ENCODE data around the gene OTC.

Gene OTC

DNA sequence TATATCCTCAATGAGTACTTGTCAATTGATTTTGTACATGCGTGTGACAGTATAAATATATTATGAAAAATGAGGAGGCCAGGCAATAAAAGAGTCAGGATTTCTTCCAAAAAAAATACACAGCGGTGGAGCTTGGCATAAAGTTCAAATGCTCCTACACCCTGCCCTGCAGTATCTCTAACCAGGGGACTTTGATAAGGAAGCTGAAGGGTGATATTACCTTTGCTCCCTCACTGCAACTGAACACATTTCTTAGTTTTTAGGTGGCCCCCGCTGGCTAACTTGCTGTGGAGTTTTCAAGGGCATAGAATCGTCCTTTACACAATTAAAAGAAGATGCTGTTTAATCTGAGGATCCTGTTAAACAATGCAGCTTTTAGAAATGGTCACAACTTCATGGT, at the start of gene OTC:
Gene OTC (plus strand): TSS at position 243 of the 400 bp plus-strand sequence. CDS start 93 bp downstream, at position 336.
- no peak within 1 kb of the TSS for H3K4me3 ChIP-seq (ENCODE audit: low read length in 2 of 2)
- H3K36me3 ChIP-seq (ENCODE audit: control insufficient read depth in 2 of 2, insufficient read depth in 2 of 2, low read length in 2 of 2) = no peaks in the 10 kb centered on the region
- H3K9me3 ChIP-seq (ENCODE audit: control insufficient read depth in 2 of 2, low read length in 2 of 2) = no peaks in the 10 kb centered on the region
- no peak within 1 kb of the TSS for H3K27ac ChIP-seq (ENCODE audit: low read depth in 2 of 2, low read length in 2 of 2)
- H3K9ac ChIP-seq (ENCODE audit: low read depth in 1 of 2, low read length in 2 of 2) = no peak within 1 kb of the TSS
- H3K4me1 ChIP-seq (ENCODE audit: control insufficient read depth in 2 of 2, insufficient read depth in 2 of 2, low read length in 2 of 2) = no peaks in the 10 kb centered on the region
- peaks cover 0 to 3% of the 10 kb centered on the region in 2 donors for H3K27me3 ChIP-seq (ENCODE audit: control insufficient read depth in 2 of 2, insufficient read depth in 2 of 2, low read length in 2 of 2)

- no peak overlapping the region for H3K9ac ChIP-seq (ENCODE audit: low read depth in 1 of 2, low read length in 2 of 2)
- H3K9me3 ChIP-seq (ENCODE audit: control insufficient read depth in 2 of 2, low read length in 2 of 2) = no peaks in the 10 kb centered on the region
- H3K36me3 ChIP-seq (ENCODE audit: control insufficient read depth in 2 of 2, insufficient read depth in 2 of 2, low read length in 2 of 2) = no peaks in the 10 kb centered on the region
- H3K4me3 ChIP-seq (ENCODE audit: low read length in 2 of 2) = no peak overlapping the region
- H3K27me3 ChIP-seq (ENCODE audit: control insufficient read depth in 2 of 2, insufficient read depth in 2 of 2, low read length in 2 of 2) = no peaks in the 10 kb centered on the region
- H3K27ac ChIP-seq (ENCODE audit: low read depth in 2 of 2, low read length in 2 of 2) = no peak overlapping the region
- H3K4me1 ChIP-seq (ENCODE audit: control insufficient read depth in 2 of 2, insufficient read depth in 2 of 2, low read length in 2 of 2) = no peaks in the 10 kb centered on the region
Observed at GRCh38 chrX:38304010-38304409, 48.4 kb upstream of the OTC start.

- Histone ChIP-seq H3K9me3 (ENCODE audit: control insufficient read depth in 2 of 2, low read length in 2 of 2) (no peaks in the 10 kb centered on the region), H3K9ac (ENCODE audit: low read depth in 1 of 2, low read length in 2 of 2) (no peak overlapping the region), H3K27me3 (ENCODE audit: control insufficient read depth in 2 of 2, insufficient read depth in 2 of 2, low read length in 2 of 2) (no peaks in the 10 kb centered on the region), H3K27ac (ENCODE audit: low read depth in 2 of 2, low read length in 2 of 2) (no peak overlapping the region), H3K4me1 (ENCODE audit: control insufficient read depth in 2 of 2, insufficient read depth in 2 of 2, low read length in 2 of 2) (no peaks in the 10 kb centered on the region), H3K36me3 (ENCODE audit: control insufficient read depth in 2 of 2, insufficient read depth in 2 of 2, low read length in 2 of 2) (no peaks in the 10 kb centered on the region), H3K4me3 (ENCODE audit: low read length in 2 of 2) (no peak overlapping the region)
Observed at GRCh38 chrX:38305971-38306370, 46.4 kb upstream of the OTC start.

- Histone ChIP-seq H3K4me3 (ENCODE audit: low read length in 2 of 2) (no peak overlapping the region), H3K27me3 (ENCODE audit: control insufficient read depth in 2 of 2, insufficient read depth in 2 of 2, low read length in 2 of 2) (peaks cover 0 to 4% of the 10 kb centered on the region in 2 donors), H3K4me1 (ENCODE audit: control insufficient read depth in 2 of 2, insufficient read depth in 2 of 2, low read length in 2 of 2) (no peaks in the 10 kb centered on the region)
Observed at GRCh38 chrX:38311743-38312142, 40.7 kb upstream of the OTC start.

DNA sequence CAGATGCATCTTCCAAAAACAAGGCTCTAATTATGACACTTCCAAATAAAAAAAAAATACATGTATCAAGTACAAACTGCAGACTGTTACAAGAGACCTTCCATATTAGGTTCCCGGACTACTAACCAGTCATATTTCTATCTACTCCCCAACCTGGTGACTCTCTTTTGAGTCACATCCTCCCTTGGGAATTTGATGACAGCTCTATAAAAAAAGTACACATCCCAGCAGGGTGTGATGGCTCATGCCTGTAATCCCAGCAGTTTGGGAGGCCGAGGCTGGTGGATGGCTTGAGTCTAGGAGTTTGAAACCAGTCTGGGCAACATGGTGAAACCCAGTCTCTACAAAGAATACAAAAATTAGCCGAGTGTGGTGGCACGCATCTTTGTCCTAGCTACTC, 40.0 kb upstream of the OTC start:
- no peaks in the 10 kb centered on the region for H3K9me3 ChIP-seq (ENCODE audit: control insufficient read depth in 2 of 2, low read length in 2 of 2)
- no peak overlapping the region for H3K27ac ChIP-seq (ENCODE audit: low read depth in 2 of 2, low read length in 2 of 2)
- H3K27me3 ChIP-seq (ENCODE audit: control insufficient read depth in 2 of 2, insufficient read depth in 2 of 2, low read length in 2 of 2) = peaks cover 0 to 4% of the 10 kb centered on the region in 2 donors
- no peak overlapping the region for H3K9ac ChIP-seq (ENCODE audit: low read depth in 1 of 2, low read length in 2 of 2)
- no peaks in the 10 kb centered on the region for H3K4me1 ChIP-seq (ENCODE audit: control insufficient read depth in 2 of 2, insufficient read depth in 2 of 2, low read length in 2 of 2)
- H3K4me3 ChIP-seq (ENCODE audit: low read length in 2 of 2) = no peak overlapping the region
- H3K36me3 ChIP-seq (ENCODE audit: control insufficient read depth in 2 of 2, insufficient read depth in 2 of 2, low read length in 2 of 2) = peaks cover 2 to 3% of the 10 kb centered on the region in 2 donors

More at GRCh38 chrX:38311743-38312142, 40.7 kb upstream of the OTC start:
- no peak overlapping the region for H3K9ac ChIP-seq (ENCODE audit: low read depth in 1 of 2, low read length in 2 of 2)
- no peaks in the 10 kb centered on the region for H3K9me3 ChIP-seq (ENCODE audit: control insufficient read depth in 2 of 2, low read length in 2 of 2)
- peaks cover 2 to 3% of the 10 kb centered on the region in 2 donors for H3K36me3 ChIP-seq (ENCODE audit: control insufficient read depth in 2 of 2, insufficient read depth in 2 of 2, low read length in 2 of 2)
- H3K27ac ChIP-seq (ENCODE audit: low read depth in 2 of 2, low read length in 2 of 2) = no peak overlapping the region

- peaks cover 2 to 3% of the 10 kb centered on the region in 2 donors for H3K36me3 ChIP-seq (ENCODE audit: control insufficient read depth in 2 of 2, insufficient read depth in 2 of 2, low read length in 2 of 2)
- H3K9ac ChIP-seq (ENCODE audit: low read depth in 1 of 2, low read length in 2 of 2) = no peak overlapping the region
- no peaks in the 10 kb centered on the region for H3K4me1 ChIP-seq (ENCODE audit: control insufficient read depth in 2 of 2, insufficient read depth in 2 of 2, low read length in 2 of 2)
- no peaks in the 10 kb centered on the region for H3K9me3 ChIP-seq (ENCODE audit: control insufficient read depth in 2 of 2, low read length in 2 of 2)
- peaks cover 0 to 4% of the 10 kb centered on the region in 2 donors for H3K27me3 ChIP-seq (ENCODE audit: control insufficient read depth in 2 of 2, insufficient read depth in 2 of 2, low read length in 2 of 2)
- H3K27ac ChIP-seq (ENCODE audit: low read depth in 2 of 2, low read length in 2 of 2) = no peak overlapping the region
- no peak overlapping the region for H3K4me3 ChIP-seq (ENCODE audit: low read length in 2 of 2)
Observed at GRCh38 chrX:38313190-38313589, 39.2 kb upstream of the OTC start.

DNA sequence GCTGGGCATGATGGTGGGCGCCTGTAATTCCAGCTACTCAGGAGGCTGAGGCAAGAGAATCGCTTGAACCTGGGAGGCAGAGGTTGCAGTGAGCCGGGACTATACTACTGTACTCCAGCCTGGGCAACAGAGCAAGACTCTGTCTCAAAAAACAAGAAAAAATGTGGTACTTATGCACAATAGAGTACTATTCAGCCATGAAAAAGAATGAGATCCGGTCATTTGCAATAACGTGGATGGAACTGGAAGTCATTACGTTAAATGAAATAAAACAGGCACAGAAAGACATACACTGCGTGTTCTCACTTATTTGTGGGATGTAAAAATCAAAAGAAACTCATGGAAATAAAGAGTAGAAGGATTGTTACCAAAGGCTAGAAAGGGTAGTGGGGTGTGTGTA, 37.2 kb upstream of the OTC start:
- Histone ChIP-seq H3K4me3 (ENCODE audit: low read length in 2 of 2) (no peak overlapping the region), H3K36me3 (ENCODE audit: control insufficient read depth in 2 of 2, insufficient read depth in 2 of 2, low read length in 2 of 2) (peaks cover 2 to 3% of the 10 kb centered on the region in 2 donors), H3K9ac (ENCODE audit: low read depth in 1 of 2, low read length in 2 of 2) (no peak overlapping the region), H3K9me3 (ENCODE audit: control insufficient read depth in 2 of 2, low read length in 2 of 2) (no peaks in the 10 kb centered on the region), H3K27ac (ENCODE audit: low read depth in 2 of 2, low read length in 2 of 2) (no peak overlapping the region), H3K4me1 (ENCODE audit: control insufficient read depth in 2 of 2, insufficient read depth in 2 of 2, low read length in 2 of 2) (no peaks in the 10 kb centered on the region), H3K27me3 (ENCODE audit: control insufficient read depth in 2 of 2, insufficient read depth in 2 of 2, low read length in 2 of 2) (peaks cover 0 to 4% of the 10 kb centered on the region in 2 donors)

DNA sequence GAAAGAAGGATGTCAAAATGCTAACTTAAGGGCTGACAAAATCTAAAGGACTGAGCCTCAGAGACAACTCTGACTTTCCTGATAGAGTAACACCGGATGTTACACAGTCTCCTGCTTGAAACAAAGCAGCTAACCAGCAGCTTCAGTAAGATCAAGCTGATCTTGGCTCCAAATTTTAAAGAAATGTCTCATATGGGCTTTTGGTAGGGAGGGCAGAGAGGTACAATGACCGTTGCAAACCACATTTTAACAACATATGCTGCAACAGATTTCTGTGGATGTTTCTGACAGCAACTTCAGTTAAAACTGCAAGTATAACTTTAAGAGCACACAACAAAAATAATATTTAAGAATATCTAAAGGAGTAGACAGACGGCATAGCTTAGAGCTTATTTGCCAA, 34.2 kb upstream of the OTC start:
- H3K27ac ChIP-seq (ENCODE audit: low read depth in 2 of 2, low read length in 2 of 2) = no peak overlapping the region
- H3K36me3 ChIP-seq (ENCODE audit: control insufficient read depth in 2 of 2, insufficient read depth in 2 of 2, low read length in 2 of 2) = peaks cover 2 to 5% of the 10 kb centered on the region in 2 donors
- H3K4me3 ChIP-seq (ENCODE audit: low read length in 2 of 2) = no peak overlapping the region
- peaks cover 0 to 4% of the 10 kb centered on the region in 2 donors for H3K27me3 ChIP-seq (ENCODE audit: control insufficient read depth in 2 of 2, insufficient read depth in 2 of 2, low read length in 2 of 2)
- no peak overlapping the region for H3K9ac ChIP-seq (ENCODE audit: low read depth in 1 of 2, low read length in 2 of 2)
- no peaks in the 10 kb centered on the region for H3K9me3 ChIP-seq (ENCODE audit: control insufficient read depth in 2 of 2, low read length in 2 of 2)
- no peaks in the 10 kb centered on the region for H3K4me1 ChIP-seq (ENCODE audit: control insufficient read depth in 2 of 2, insufficient read depth in 2 of 2, low read length in 2 of 2)

DNA sequence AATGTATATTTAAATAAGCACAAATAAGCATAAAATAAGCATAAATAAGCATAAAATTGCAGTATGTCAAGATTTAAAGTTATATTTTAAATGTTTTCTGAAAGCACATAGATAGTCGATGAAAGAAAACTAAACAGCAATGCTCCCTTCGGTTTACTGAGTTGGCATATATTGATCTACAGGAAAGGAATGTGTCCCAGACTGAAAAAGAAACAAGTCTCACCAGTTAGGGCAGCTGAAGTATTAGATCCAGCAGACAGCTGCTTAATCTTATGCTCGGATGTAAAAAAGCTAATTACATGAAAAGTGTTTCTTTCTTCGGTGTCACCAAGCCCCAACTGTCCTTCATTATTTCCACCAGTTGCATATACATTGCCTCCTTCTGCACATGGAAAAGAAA, 33.8 kb upstream of the OTC start:
- Histone ChIP-seq H3K27me3 (ENCODE audit: control insufficient read depth in 2 of 2, insufficient read depth in 2 of 2, low read length in 2 of 2) (peaks cover 0 to 4% of the 10 kb centered on the region in 2 donors), H3K27ac (ENCODE audit: low read depth in 2 of 2, low read length in 2 of 2) (no peak overlapping the region), H3K4me1 (ENCODE audit: control insufficient read depth in 2 of 2, insufficient read depth in 2 of 2, low read length in 2 of 2) (no peaks in the 10 kb centered on the region), H3K9me3 (ENCODE audit: control insufficient read depth in 2 of 2, low read length in 2 of 2) (no peaks in the 10 kb centered on the region), H3K36me3 (ENCODE audit: control insufficient read depth in 2 of 2, insufficient read depth in 2 of 2, low read length in 2 of 2) (peaks cover 2 to 5% of the 10 kb centered on the region in 2 donors), H3K4me3 (ENCODE audit: low read length in 2 of 2) (no peak overlapping the region), H3K9ac (ENCODE audit: low read depth in 1 of 2, low read length in 2 of 2) (no peak overlapping the region)

DNA sequence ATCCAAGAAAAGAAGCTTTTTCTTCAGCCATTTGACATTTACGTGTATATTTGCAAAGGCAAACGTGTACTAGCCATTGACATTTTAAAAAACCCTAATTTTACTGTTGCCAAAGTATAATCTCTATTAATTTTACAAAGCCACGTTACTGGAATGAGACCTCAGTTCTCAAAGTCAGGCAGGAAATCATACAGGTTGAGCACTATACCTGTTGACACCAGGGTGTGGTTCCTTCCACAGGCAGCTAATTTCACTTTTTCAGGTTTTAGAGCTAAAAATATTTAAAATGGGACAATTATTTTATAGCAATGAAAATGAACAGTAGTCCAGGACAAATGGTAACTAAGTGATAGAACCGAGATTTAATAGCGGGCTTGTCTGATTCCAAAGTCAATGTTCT, 31.6 kb upstream of the OTC start:
- peaks cover 0 to 4% of the 10 kb centered on the region in 2 donors for H3K27me3 ChIP-seq (ENCODE audit: control insufficient read depth in 2 of 2, insufficient read depth in 2 of 2, low read length in 2 of 2)
- H3K36me3 ChIP-seq (ENCODE audit: control insufficient read depth in 2 of 2, insufficient read depth in 2 of 2, low read length in 2 of 2) = peaks cover 2 to 5% of the 10 kb centered on the region in 2 donors
- no peak overlapping the region for H3K4me3 ChIP-seq (ENCODE audit: low read length in 2 of 2)
- H3K4me1 ChIP-seq (ENCODE audit: control insufficient read depth in 2 of 2, insufficient read depth in 2 of 2, low read length in 2 of 2) = no peaks in the 10 kb centered on the region
- H3K9ac ChIP-seq (ENCODE audit: low read depth in 1 of 2, low read length in 2 of 2) = no peak overlapping the region
- no peak overlapping the region for H3K27ac ChIP-seq (ENCODE audit: low read depth in 2 of 2, low read length in 2 of 2)
- H3K9me3 ChIP-seq (ENCODE audit: control insufficient read depth in 2 of 2, low read length in 2 of 2) = no peaks in the 10 kb centered on the region

- Histone ChIP-seq H3K27me3 (ENCODE audit: control insufficient read depth in 2 of 2, insufficient read depth in 2 of 2, low read length in 2 of 2) (no peaks in the 10 kb centered on the region), H3K36me3 (ENCODE audit: control insufficient read depth in 2 of 2, insufficient read depth in 2 of 2, low read length in 2 of 2) (no peaks in the 10 kb centered on the region), H3K9ac (ENCODE audit: low read depth in 1 of 2, low read length in 2 of 2) (no peak overlapping the region), H3K4me3 (ENCODE audit: low read length in 2 of 2) (peak overlapping the region; percentile 77 to 81), H3K9me3 (ENCODE audit: control insufficient read depth in 2 of 2, low read length in 2 of 2) (no peaks in the 10 kb centered on the region), H3K4me1 (ENCODE audit: control insufficient read depth in 2 of 2, insufficient read depth in 2 of 2, low read length in 2 of 2) (peaks cover 0 to 4% of the 10 kb centered on the region in 2 donors), H3K27ac (ENCODE audit: low read depth in 2 of 2, low read length in 2 of 2) (no peak overlapping the region)
Observed at GRCh38 chrX:38326086-38326485, 26.3 kb upstream of the OTC start.

All from mucosa of rectum (tissue), 2 donors.